Measurements from ENCODE around the gene UGT2B10. TPM values are rescaled to one million over a fixed set of nuclear protein-coding genes. Genes with fewer than 3 reads are reported as not detected.
"Not testable (repeated sequence)": the region's sequence is repeated elsewhere in the genome, so short reads cannot be mapped to it uniquely, and the experiment has no call there.

Gene UGT2B10
- total RNA-seq, 3 donors from 2014 or later, result not detected

DNA sequence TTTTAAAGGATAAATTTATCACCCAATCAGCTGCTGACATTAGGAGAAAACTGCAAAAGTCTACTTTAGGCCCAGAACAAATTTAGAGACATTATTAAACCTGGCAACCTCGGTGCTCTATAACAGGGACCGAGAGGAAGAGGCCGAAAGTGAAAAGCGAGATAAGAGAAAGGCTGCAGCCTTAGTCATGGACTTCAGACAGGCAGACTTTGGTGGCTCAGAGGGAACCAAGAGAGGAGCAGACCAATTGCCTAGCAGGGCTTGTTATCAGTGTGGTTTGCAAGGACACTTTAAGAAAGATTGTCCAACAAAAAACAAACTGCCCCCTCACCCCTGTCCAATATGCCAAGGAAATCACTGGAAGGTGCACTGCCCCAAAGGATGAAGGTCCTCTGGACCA lies 12.8 kb upstream of the UGT2B10 start:
- no peaks in the 10 kb centered on the region for H3K27me3 ChIP-seq
- H3K9me3 ChIP-seq, result no peaks in the 10 kb centered on the region
- no peak for DNase-seq (ENCODE audit: low spot score in 2 of 2)
- no peaks in the 10 kb centered on the region for H3K36me3 ChIP-seq
- no peak overlapping the region for H3K27ac ChIP-seq
- no peaks in the 10 kb centered on the region for H3K4me1 ChIP-seq
- TF ChIP-seq POLR2A (IDR thresholded peaks at IDR 0.05) (no peak), POLR2AphosphoS5 (IDR thresholded peaks at IDR 0.05) (no peak)
- TF ChIP-seq, protein P1, sequence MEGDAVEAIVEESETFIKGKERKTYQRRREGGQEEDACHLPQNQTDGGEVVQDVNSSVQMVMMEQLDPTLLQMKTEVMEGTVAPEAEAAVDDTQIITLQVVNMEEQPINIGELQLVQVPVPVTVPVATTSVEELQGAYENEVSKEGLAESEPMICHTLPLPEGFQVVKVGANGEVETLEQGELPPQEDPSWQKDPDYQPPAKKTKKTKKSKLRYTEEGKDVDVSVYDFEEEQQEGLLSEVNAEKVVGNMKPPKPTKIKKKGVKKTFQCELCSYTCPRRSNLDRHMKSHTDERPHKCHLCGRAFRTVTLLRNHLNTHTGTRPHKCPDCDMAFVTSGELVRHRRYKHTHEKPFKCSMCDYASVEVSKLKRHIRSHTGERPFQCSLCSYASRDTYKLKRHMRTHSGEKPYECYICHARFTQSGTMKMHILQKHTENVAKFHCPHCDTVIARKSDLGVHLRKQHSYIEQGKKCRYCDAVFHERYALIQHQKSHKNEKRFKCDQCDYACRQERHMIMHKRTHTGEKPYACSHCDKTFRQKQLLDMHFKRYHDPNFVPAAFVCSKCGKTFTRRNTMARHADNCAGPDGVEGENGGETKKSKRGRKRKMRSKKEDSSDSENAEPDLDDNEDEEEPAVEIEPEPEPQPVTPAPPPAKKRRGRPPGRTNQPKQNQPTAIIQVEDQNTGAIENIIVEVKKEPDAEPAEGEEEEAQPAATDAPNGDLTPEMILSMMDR (IDR thresholded peaks at IDR 0.05), result no peak
- no peak overlapping the region for H3K4me3 ChIP-seq
- intact Hi-C loops (cut with DNase I; ENCODE audit: low total_unique reads), result no loop called here

DNA sequence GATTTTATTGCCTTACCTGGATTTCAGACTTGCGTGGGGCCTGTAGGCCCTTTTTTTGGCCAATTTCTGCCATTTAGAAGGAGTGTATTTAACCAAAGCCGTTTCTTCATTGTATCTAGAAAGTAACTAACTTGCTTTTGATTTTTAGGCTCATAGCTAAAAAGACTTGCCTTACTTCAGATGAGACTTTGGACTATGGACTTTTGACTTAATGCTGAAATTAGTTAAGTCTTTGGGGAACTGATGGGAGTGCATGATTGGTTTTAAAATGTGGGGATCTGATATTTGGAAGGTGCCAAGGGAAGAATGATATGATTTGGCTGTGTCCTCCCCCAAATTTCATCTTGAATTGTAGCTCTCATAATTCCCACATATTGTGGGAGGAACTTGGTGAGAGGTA lies 7.7 kb upstream of the UGT2B10 start:
- TF ChIP-seq, protein P1 (IDR thresholded peaks at IDR 0.05), result no peak
- TF ChIP-seq POLR2AphosphoS5 (IDR thresholded peaks at IDR 0.05) (no peak), POLR2A (IDR thresholded peaks at IDR 0.05) (no peak)
- intact Hi-C loops (cut with DNase I; ENCODE audit: low total_unique reads), result no loop called here
- H3K4me1 ChIP-seq, result no peaks in the 10 kb centered on the region
- no peak overlapping the region for H3K4me3 ChIP-seq
- no peaks in the 10 kb centered on the region for H3K27me3 ChIP-seq
- no peak for DNase-seq (ENCODE audit: low spot score in 2 of 2)
- H3K27ac ChIP-seq, result no peak overlapping the region
- H3K36me3 ChIP-seq, result no peaks in the 10 kb centered on the region
- H3K9me3 ChIP-seq, result no peaks in the 10 kb centered on the region

DNA sequence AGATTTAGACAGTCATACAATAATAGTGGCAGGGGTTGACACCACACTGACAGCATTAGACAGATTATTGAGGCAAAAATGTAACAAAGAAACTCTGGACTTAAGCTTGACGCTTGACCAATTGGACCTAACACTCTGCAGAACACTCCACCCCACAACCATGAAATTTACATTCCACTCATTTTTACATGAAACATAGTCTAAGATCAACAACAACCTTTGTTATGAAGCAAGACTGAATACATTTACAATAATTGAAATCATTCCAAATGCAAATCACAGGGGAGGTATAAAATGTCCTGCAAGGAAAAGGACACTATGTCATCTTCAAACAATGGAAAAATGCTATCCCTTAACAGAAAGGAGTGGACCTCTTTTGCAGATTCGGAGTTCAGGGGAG lies 4.9 kb upstream of the UGT2B10 start:
- Histone ChIP-seq H3K27me3 (no peaks in the 10 kb centered on the region), H3K36me3 (no peaks in the 10 kb centered on the region), H3K9me3 (no peaks in the 10 kb centered on the region), H3K4me3 (no peak overlapping the region), H3K27ac (no peak overlapping the region), H3K4me1 (no peaks in the 10 kb centered on the region)
- DNase-seq (ENCODE audit: low spot score in 2 of 2), result no peak
- intact Hi-C loops (cut with DNase I; ENCODE audit: low total_unique reads), result no loop called here
- TF ChIP-seq POLR2AphosphoS5 (IDR thresholded peaks at IDR 0.05), result no peak
- TF ChIP-seq, protein P1 (IDR thresholded peaks at IDR 0.05), result no peak
- no peak for TF ChIP-seq POLR2A (IDR thresholded peaks at IDR 0.05)

DNA sequence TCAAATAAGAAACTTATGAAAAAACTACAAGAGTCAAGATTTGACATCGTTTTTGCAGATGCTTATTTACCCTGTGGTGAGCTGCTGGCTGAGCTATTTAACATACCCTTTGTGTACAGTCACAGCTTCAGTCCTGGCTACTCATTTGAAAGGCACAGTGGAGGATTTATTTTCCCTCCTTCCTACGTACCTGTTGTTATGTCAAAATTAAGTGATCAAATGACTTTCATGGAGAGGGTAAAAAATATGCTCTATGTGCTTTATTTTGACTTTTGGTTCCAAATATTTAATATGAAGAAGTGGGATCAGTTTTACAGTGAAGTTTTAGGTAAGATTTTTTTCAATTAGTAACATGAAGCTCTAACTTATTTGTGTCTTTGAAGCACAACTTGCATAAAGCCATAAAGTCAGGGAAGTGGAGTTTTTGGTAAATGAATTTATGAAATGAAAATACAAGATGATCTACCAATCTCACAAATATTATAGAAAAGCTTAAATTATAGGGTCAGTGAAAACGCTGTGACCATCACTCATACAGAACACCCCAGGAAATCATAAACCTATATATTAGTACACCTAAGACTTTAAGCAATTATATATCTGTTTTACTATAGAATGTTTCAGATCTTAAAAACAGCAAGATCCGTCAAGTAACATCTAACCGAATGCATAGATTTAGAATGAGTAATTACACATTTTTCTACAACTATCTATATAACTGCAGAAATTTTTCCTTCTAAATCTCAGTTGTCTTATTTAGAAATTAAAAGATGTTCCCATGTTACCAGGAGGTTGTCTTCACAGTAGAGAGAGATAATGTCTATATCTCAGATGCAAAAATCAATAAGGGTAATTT lies 844 bp downstream of the UGT2B10 start:
- intact Hi-C loops (cut with DNase I; ENCODE audit: low total_unique reads); H3K4me3 ChIP-seq; H3K4me1 ChIP-seq; H3K36me3 ChIP-seq; H3K27me3 ChIP-seq; H3K9me3 ChIP-seq; DNase-seq (ENCODE audit: low spot score in 2 of 2); H3K27ac ChIP-seq: not testable (repeated sequence)

DNA sequence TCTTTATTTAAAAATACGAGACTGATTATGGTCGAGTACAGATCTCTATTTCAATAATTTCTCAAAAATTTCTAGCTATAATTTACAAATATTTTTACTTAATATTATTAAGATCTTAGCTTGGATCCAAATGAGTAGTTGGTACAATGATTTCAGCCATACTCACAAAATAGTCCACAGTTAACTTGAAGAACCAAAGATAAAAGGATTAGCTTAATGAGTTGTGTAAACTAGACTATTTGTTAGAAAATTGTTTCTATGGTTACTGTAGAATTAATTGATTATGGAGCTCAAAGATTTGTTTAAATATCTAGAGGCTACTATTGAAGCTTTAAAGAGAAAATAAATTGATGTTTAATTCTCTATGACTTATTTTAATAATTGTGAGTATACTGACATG lies 1.6 kb downstream of the UGT2B10 start:
- TF ChIP-seq POLR2A (IDR thresholded peaks at IDR 0.05) (no peak), POLR2AphosphoS5 (IDR thresholded peaks at IDR 0.05) (no peak)
- TF ChIP-seq, protein P1 (IDR thresholded peaks at IDR 0.05), result no peak
- Histone ChIP-seq H3K9me3 (no peaks in the 10 kb centered on the region), H3K27me3 (no peaks in the 10 kb centered on the region), H3K36me3 (no peaks in the 10 kb centered on the region), H3K27ac (no peak overlapping the region), H3K4me1 (no peaks in the 10 kb centered on the region), H3K4me3 (no peak overlapping the region)
- intact Hi-C loops (cut with DNase I; ENCODE audit: low total_unique reads), result no loop called here
- no peak for DNase-seq (ENCODE audit: low spot score in 2 of 2)

DNA sequence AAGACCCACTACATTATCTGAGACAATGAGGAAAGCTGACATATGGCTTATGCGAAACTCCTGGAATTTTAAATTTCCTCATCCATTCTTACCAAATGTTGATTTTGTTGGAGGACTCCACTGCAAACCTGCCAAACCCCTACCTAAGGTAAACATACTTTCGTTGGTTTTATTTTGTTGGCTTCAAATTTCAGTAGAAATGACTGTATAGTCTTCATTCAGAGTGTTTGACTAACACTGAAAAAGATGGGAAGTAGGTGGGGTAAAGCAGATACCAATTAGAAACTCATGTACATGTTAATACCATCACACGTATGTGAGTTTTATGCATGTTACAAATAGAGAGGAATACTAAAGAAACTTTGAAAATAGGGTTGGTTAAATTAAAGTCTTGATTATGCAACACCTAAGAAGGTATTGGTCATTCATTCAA lies 2.3 kb downstream of the UGT2B10 start:
- H3K27ac ChIP-seq; H3K27me3 ChIP-seq; H3K4me1 ChIP-seq; H3K9me3 ChIP-seq; H3K36me3 ChIP-seq; DNase-seq (ENCODE audit: low spot score in 2 of 2); intact Hi-C loops (cut with DNase I; ENCODE audit: low total_unique reads); H3K4me3 ChIP-seq: not testable (repeated sequence)
